ENCODE results near the gene NFIA. TPM values are rescaled to one million over a fixed set of nuclear protein-coding genes. Genes with fewer than 3 reads are reported as not detected.
A peak's percentile ranks its signal among the peaks of the same experiment; 100 is the strongest.

NFIA gene
- total RNA-seq, 1 experiment from 2014 or later: 12.7 TPM

GRCh38 chr1:61387829-61388228 is 305.5 kb downstream of the NFIA start:
- ChIA-PET CTCF (no interaction called here), POLR2A (ENCODE audit: unreplicated experiment) (no interaction called here)
- Histone ChIP-seq H3K79me2 (ENCODE audit: low read length) (no peaks in the 10 kb centered on the region), H3K36me3 (ENCODE audit: low read depth, low read length) (no peaks in the 10 kb centered on the region), H3K27me3 (ENCODE audit: low read length) (no peaks in the 10 kb centered on the region), H3K9me2 (replicated peaks; ENCODE audit: low read length) (no peaks in the 10 kb centered on the region), H3K4me2 (ENCODE audit: low read length) (no peak overlapping the region), H3K4me3 (ENCODE audit: low read length) (no peak overlapping the region), H3K27ac (ENCODE audit: low read length) (no peak overlapping the region), H3K9ac (ENCODE audit: low read length) (no peak overlapping the region), H3F3A (ENCODE audit: low read length, unreplicated experiment) (no peaks in the 10 kb centered on the region), H2AFZ (ENCODE audit: low read length) (no peak overlapping the region), H4K20me1 (ENCODE audit: low read length) (no peaks in the 10 kb centered on the region), H3K4me1 (ENCODE audit: insufficient read depth, low read length) (no peaks in the 10 kb centered on the region), H3K9me3 (ENCODE audit: low read length) (no peaks in the 10 kb centered on the region)
- no TSS peak for BruUV-seq (replicated peaks)
- TF ChIP-seq CTCF (conservative IDR thresholded peaks at IDR 0.05; ENCODE audit: low read depth, low read length): no peak
- no peak for TF ChIP-seq EZH2 (IDR thresholded peaks at IDR 0.05; ENCODE audit: low read length, unreplicated experiment)
- no peak for TF ChIP-seq EZH2phosphoT487 (IDR thresholded peaks at IDR 0.05; ENCODE audit: borderline replicate concordance, low read length)
- no peak for ATAC-seq
- DNase-seq: no peak
- intact Hi-C loops (cut with micrococcal nuclease): no loop called here

- ATAC-seq: no peak
Measured at GRCh38 chr1:61388566-61388965, 306.2 kb downstream of the NFIA start.

More at GRCh38 chr1:61388566-61388965, 306.2 kb downstream of the NFIA start:
- ChIA-PET POLR2A (ENCODE audit: unreplicated experiment) (no interaction called here), CTCF (no interaction called here)
- H3K27me3 ChIP-seq (ENCODE audit: low read length): no peaks in the 10 kb centered on the region
- peak; percentile 4 for DNase-seq
- intact Hi-C loops (cut with micrococcal nuclease): no loop called here
- H3K36me3 ChIP-seq (ENCODE audit: low read depth, low read length): no peaks in the 10 kb centered on the region
- no TSS peak for BruUV-seq (replicated peaks)
- no peaks in the 10 kb centered on the region for H3K4me1 ChIP-seq (ENCODE audit: insufficient read depth, low read length)
- TF ChIP-seq EZH2 (IDR thresholded peaks at IDR 0.05; ENCODE audit: low read length, unreplicated experiment) (no peak), CTCF (conservative IDR thresholded peaks at IDR 0.05; ENCODE audit: low read depth, low read length) (no peak), EZH2phosphoT487 (IDR thresholded peaks at IDR 0.05; ENCODE audit: borderline replicate concordance, low read length) (no peak)
- no peak overlapping the region for H3K27ac ChIP-seq (ENCODE audit: low read length)
- no peaks in the 10 kb centered on the region for H4K20me1 ChIP-seq (ENCODE audit: low read length)
- no peak overlapping the region for H3K4me3 ChIP-seq (ENCODE audit: low read length)
- no peaks in the 10 kb centered on the region for H3F3A ChIP-seq (ENCODE audit: low read length, unreplicated experiment)
- H2AFZ ChIP-seq (ENCODE audit: low read length): no peak overlapping the region
- H3K4me2 ChIP-seq (ENCODE audit: low read length): no peak overlapping the region
- no peaks in the 10 kb centered on the region for H3K79me2 ChIP-seq (ENCODE audit: low read length)
- H3K9me3 ChIP-seq (ENCODE audit: low read length): no peaks in the 10 kb centered on the region
- no peaks in the 10 kb centered on the region for H3K9me2 ChIP-seq (replicated peaks; ENCODE audit: low read length)
- no peak overlapping the region for H3K9ac ChIP-seq (ENCODE audit: low read length)

All from PC-3 (cell line).